Astrocyte (in vitro differentiated cells and primary cell): ENCODE data around the gene E2F1.

Experiments used
- EZH2 ChIP-seq: IDR thresholded peaks from 2 replicates; pipeline ENCODE4 v1.6.1; 2012; ENCODE audit warnings: mild to moderate bottlenecking, low read length, inconsistent platforms; ENCODE audit not compliant: insufficient read depth
- TF ChIP-seq, protein P1 (sequence below): IDR thresholded peaks from 2 replicates; pipeline ENCODE4 v1.5.1; 2011; ENCODE audit warnings: low read depth, mild to moderate bottlenecking, inconsistent platforms, low read length, moderate library complexity; ENCODE audit not compliant: insufficient read depth

- TF ChIP-seq, protein P1, sequence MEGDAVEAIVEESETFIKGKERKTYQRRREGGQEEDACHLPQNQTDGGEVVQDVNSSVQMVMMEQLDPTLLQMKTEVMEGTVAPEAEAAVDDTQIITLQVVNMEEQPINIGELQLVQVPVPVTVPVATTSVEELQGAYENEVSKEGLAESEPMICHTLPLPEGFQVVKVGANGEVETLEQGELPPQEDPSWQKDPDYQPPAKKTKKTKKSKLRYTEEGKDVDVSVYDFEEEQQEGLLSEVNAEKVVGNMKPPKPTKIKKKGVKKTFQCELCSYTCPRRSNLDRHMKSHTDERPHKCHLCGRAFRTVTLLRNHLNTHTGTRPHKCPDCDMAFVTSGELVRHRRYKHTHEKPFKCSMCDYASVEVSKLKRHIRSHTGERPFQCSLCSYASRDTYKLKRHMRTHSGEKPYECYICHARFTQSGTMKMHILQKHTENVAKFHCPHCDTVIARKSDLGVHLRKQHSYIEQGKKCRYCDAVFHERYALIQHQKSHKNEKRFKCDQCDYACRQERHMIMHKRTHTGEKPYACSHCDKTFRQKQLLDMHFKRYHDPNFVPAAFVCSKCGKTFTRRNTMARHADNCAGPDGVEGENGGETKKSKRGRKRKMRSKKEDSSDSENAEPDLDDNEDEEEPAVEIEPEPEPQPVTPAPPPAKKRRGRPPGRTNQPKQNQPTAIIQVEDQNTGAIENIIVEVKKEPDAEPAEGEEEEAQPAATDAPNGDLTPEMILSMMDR, result no peak
- TF ChIP-seq EZH2, result no peak
Measured at GRCh38 chr20:33727115-33727479, 40.9 kb upstream of the E2F1 start.
